ENCODE data around the gene FYCO1. TPM values are rescaled to one million over a fixed set of nuclear protein-coding genes. Genes with fewer than 3 reads are reported as not detected.

Gene FYCO1
- total and polyA plus RNA-seq, 2 of the 8 experiments (the other 6 are each of a cell fraction or from before 2014, with no cell fraction given): 4.8 to 10.8 TPM

- no peak for TF ChIP-seq SRF (IDR thresholded peaks at IDR 0.05; ENCODE audit: low read depth, low read length)
These were observed 27.5 kb downstream of the FYCO1 start (continued) for GRCh38 chr3:45968149-45968548.
